IPS-NIHi7 (cell line): ENCODE results near the gene SPTBN5.

Experiments used
- DNase-seq: peaks from one replicate; pipeline ENCODE4 v3.0.0; 2012; ENCODE audit warnings: mixed read lengths; ENCODE audit errors: extremely low spot score

Gene SPTBN5

DNA sequence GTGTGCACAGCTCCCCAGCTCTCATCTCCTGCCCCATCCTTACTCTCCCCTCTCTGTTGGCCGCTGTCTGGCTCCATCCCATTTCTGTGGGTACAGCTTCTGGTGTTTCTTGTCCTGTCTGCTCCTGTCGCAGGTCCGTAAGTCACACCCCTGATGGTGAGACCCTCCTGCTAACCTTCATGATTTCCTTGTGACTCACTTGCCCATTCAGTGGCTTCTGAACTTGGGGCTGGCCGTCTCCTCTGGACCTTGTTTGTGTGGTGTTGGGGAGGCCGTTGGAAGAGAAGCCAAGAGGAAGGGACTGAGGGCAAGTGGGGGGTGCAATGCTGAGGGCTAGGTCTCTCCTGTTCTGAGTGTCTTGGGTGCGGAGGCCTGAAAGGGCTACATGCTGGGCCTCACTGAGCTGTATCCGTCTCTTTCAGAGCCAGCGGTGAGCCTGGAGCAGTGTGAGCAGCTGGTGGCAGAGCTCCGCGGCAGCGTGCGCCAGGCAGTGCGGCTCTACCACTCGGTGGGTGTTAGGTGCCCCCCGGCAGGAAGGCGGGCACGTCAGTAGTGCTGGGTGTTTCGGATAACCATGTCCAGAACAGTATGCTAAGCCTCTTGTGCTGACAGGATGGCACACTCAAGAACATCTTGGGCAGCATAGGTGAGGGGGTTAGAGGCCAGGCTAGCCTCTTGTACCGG lies 69.6 kb downstream of the SPTBN5 start:
- no peak for DNase-seq

DNA sequence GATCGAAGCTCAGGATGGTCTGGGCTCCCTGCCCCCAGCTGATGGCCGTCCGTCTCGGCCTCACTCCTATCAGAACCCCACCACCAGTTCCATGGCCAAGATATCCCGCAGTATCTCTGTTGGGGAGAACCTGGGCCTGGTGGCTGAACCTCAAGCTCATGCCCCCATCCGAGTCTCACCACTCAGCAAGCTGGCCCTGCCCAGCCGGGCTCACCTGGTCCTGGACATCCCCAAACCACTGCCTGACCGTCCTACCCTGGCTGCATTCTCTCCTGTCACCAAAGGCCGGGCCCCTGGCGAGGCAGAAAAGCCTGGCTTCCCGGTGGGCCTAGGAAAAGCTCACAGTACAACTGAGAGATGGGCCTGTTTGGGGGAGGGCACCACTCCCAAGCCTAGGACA lies 70.4 kb downstream of the SPTBN5 start:
- DNase-seq, result no peak

DNA sequence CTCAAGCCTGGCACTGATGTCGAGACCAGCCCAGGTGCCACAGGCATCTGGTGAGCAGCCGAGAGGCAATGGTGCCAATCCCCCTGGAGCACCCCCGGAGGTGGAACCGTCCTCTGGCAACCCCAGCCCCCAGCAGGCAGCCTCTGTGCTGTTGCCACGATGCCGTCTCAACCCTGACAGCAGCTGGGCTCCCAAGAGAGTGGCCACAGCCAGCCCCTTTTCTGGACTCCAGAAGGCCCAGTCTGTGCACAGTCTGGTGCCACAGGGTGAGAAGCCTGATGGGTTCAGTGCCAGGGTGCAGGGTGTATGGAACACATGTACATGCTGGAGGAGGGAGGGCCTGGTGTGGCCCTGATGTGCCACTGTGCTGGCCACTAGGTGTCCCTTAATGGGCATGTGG lies 70.9 kb downstream of the SPTBN5 start:
- no peak for DNase-seq

DNA sequence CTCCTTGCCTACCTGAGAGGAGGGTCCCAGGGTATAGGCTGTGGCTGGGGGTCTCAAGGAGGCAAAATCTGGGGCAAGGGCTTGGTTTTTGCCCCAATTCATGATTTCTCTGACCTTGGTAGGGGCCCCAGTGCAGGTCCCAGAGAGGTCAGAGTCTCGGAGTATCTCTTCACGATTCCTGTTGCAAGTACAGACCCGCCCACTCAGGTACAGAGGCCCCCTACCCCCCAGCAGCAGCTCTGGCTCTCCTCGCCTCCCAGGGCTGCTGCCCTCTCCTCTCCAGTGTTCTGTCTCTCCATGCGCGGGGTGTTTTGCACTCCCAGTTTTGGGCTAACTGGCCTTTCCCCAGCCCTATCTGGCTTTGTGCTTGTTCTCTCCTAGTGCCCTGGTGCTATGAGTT lies 71.4 kb downstream of the SPTBN5 start:
- DNase-seq, result no peak

DNA sequence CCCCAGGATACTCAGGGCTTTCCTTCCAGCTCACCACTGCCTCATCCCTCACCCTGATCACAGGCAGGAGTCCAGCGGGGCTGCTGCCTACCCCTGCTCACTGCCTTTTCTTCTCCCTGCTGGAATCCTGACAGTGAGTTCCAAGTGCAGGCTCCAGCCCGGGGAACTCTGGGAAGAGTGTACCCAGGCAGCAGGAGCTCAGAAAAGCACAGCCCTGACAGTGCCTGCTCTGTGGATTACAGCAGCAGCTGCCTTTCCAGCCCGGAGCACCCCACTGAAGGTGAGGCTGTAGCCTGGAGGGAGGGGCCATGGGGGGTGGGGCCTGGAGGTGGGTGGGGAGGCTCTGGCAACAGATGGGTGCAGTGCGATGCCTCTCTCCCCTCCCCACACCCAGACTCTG lies 72.0 kb downstream of the SPTBN5 start:
- no peak for DNase-seq

DNA sequence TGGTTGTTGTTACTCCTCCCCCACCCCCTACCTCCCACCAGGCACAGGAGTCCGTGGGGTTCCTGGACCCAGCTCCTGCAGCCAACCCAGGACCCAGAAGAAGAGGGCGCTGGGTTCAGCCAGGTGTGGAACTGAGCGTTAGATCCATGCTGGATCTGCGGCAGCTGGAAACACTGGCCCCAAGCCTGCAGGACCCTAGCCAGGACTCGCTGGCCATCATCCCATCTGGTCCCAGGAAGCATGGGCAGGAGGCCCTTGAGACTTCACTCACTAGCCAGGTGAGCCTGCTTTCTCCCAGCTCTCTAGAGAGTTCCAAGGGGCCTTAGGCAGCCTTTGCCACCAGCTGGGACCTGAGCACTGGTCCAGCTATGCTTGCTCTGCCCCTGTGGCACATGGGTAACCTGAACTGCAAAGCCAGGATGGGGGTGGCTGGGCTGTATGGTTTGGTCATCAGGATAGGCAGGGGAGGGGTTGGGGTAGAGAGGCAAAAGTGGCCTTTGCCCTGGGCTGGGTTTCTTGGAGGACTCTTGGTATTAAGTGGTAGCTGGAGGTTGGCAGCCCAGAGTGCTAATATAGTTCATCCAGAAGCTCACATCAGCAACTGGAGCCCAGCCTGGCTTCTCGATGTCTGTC lies 72.9 kb downstream of the SPTBN5 start:
- no peak for DNase-seq

DNA sequence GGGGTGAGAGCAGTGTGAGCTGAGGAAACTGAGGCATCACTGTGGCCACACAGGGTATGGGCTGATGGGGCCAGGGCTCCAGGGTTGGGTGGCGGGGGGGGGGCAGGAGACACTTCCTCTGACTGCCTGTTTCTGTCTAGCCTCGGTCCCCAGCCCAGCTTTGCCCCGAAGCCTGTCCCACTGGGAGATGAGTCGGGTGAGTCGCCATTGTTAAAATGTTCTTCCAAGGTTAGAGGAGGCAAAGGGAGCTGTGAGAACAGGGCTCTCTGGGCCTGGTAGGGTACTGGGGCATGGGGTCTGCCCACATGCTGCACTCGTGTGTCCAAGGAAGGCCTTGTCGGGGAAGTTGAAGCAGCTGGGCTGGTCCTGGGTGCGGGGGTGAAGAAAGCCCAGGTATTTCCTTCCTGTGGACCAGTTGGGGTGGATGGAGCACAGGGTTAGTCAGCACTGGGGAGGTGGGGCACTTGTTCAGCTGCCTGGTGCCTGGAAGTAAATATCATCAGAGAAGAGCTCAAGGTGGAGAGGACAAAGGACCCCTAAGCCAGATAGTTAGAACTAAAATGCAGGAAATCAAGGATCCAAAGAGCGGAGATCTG lies 74.3 kb downstream of the SPTBN5 start:
- DNase-seq, result no peak

DNA sequence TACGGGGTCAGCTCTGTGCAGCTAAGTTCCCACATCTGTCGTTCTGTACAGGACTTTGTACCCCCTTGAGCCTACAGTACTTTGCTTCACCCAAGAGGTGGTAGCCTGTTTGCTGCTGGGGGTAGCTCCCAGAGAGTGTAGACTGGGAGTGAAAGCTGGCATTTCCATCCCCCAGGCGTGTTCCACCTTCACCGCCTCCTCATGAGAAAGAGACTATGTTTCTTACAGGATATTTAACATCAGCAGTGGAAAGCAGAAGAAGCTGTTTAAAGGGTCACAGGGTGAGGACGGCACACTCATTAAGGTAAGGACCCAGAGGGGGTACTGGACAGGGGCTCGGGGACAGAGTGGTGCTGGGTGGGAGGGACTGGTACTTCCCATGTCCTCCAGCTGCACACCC lies 76.1 kb downstream of the SPTBN5 start:
- DNase-seq, result no peak

DNA sequence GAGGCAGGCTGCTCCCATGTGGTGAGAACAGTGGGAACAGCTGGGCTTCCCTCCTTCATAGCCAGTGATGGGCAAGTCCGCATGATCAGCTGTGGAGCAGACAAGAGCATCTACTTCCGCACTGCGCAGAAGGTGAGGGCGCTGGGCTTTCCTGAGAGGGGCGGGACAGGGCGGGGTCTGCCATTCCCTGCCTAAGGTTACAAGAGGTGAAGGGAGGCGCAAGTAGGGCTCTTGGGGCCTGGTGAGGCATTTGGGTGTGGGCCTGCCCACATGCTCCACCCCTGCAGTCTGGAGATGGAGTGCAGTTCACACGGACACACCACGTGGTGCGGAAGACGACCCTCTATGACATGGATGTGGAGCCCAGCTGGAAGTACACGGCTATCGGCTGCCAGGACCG lies 76.5 kb downstream of the SPTBN5 start:
- DNase-seq, result no peak

DNA sequence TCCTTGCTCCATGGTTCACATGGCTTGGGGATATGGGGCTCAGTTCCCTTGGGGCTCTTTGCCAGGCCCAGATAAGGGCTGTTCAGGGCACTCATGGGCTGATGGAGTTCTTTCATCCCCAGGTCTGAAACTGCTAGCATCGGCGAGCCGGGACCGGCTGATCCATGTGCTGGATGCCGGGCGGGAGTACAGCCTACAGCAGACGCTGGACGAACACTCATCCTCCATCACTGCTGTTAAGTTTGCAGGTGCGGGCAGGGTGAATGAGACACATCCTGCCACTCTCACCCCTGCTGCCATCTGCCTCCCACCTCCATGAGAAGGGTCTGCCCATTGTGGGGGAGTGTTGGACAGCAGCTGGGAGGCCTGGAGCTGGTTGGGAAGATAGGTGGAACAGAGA lies 77.1 kb downstream of the SPTBN5 start:
- no peak for DNase-seq

DNA sequence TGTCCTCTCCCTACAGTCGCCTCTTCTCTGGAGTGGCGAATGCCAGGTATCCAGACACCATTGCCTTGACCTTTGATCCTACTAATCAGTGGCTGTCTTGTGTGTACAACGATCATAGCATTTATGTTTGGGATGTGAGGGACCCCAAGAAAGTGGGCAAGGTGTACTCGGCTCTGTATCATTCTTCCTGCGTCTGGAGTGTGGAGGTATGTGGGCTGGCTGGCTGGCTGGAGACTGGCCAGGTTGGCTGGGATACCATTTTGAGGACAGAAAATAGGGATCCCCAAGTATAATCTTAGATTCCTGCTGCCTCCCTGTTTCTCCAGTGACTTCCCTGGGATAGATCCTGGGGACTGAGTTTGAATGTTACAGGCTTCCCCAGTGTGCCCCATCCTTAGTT lies 79.3 kb downstream of the SPTBN5 start:
- no peak for DNase-seq

DNA sequence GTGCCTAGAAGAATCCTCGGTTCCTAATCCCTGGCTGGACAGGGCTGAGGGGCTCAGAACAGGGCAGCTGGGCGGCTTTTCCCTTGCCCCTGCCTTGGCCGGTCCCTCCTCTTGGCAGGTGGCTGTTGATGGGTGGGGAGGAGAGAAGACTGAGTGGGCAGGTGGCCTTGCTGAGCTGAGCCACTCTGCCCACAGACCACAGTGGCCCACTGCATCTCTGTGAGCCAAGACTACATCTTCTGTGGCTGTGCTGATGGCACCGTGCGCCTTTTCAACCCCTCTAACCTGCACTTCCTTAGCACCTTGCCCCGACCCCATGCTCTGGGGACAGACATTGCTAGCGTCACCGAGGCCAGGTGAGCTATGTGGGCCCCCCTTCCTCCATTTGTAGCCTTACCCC lies 80.4 kb downstream of the SPTBN5 start:
- no peak for DNase-seq

DNA sequence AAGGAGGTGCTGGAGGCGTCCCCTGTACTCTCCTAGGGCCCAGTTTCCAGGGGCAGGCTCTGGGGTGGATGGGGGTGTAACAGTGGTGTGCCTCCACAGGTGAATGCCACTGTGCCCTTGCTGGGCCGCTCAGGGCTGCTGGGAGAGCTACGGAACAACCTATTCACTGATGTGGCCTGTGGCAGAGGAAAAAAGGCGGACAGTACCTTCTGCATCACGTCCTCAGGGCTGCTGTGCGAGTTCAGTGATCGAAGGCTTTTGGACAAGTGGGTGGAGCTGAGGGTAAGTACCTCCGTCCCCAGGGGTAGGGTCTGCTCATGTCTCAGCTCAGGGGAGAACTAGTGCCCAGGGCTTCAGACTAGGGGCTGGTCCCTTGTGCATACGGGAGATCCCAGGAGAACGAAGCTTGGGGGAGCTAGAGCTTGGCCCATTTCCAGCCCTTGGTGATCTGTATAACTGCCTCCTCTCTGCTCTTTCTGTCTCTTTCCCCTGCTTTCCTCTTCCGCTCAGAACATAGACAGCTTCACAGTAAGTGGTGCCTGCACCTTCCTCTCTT lies 81.0 kb downstream of the SPTBN5 start:
- no peak for DNase-seq

DNA sequence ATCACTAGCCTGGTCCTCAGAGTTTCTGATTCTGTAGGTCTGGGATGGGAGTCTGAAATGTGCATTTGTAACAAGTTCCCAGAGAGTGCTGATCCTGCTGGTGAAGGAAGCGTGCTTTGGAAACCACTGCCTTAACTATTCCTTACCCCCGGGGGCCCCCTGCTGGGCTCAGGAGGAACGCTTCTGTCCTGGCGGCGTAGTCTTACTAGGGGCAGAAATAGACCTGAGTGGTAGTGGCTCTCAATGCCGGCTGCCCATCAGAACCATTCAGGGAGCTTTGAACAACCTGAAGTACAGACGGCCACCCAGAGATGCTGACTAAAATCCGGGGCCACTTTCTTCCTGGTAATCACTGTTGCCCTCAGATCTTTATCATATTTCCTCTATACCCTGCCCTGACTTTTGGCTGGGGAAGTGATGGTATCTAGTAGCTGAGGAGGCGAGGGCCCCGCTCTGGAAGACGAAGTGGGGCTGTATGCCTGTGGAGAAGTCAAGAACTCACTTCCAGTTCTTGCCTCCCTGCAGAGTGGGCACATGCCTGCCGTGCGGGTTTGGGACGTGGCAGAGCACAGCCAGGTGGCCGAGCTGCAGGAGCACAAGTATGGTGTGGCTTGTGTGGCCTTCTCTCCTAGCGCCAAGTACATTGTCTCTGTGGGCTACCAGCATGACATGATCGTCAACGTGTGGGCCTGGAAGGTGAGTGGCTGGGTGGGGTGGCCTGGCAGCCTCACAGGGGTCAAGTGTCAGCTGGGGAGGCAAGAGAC lies 82.2 kb downstream of the SPTBN5 start:
- DNase-seq, result peak; percentile 94

DNA sequence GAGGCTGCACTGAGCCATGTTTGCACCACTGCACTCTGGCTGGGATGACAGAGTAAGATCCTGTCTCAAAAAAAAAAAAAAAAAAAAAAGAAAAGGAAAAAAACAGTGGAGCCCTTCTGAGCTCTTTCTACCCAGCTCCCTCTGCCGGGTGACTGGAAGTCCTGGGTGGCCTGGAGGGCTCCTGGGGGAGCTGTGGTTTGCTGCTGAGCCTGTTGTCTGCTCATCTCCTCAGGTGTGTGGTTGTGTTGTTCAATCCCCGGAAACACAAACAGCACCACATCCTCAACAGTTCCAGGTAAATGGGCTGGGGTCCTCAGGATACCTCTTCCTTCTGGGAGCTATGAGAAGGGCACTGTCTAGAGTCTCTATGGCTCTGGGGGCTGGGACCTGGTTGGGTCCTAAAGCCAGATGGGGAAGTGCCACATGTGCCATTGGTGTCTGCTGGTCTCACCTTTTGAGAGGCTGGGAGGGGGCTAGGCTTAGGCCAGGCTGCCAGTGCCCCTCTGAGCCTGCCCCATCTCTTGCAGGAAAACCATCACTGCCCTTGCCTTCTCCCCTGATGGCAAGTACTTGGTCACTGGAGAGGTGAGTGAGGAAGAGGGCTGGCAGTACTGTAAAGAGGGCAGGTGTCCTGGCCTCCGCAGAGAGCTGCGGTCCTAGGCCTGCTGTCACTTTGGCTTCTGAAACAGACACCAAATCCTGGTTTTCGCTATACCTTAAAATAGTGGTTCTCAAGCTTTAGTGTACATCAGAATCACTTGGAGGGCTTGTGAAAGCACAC lies 83.0 kb downstream of the SPTBN5 start:
- no peak for DNase-seq

DNA sequence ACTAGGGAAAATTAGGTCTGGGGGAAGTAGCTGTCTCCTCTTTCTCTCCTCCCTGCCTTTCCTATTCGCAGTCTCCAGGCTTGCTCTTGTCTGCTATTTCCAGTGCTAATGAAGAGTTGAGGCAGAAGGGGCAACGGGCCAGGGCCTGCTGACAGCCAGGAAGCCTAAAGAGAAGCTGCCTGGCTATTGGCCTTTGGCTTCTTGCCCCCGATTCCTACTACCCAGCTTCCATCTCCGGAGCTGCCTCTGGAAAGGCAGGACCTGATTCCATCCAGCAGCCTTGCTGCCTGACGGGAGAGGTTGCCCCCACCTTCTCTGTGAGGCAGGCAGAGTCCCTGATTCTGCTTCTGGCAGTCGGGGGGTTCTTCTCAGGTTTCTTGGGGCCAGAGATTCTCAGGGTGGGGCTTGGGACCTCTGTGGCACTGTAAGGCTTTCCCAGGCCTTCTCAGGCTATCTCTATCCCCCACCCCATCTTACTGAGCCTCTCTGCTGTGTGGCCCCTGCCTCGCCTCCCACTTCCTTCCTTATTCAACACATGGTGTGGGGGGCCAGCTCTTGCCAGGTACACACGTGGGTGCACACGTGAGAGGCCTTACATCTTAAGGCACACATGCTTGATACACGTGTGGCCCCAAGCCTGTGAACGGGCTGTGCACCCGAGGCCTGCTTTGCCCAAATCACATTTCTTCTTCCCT lies 84.2 kb downstream of the SPTBN5 start:
- no peak for DNase-seq

DNA sequence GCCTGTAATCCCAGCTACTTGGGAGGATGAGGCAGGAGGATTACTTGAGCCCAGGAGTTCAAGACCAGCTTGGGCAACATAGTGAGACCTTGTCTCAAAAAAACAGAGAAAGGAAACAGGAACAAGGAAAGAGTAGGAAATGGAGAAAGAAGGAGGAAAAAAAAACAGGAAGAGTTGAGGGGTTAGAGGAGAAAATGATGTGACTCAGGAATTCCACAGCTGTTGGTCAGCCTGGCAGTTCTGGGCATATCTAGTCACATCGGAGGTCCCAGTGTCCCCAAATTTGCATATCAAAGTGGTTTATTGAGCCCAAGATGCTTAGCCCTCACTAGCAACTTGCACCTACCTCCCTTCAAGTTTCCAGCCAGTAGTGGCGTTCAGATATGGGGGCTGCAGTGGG lies 84.7 kb downstream of the SPTBN5 start:
- no peak for DNase-seq

DNA sequence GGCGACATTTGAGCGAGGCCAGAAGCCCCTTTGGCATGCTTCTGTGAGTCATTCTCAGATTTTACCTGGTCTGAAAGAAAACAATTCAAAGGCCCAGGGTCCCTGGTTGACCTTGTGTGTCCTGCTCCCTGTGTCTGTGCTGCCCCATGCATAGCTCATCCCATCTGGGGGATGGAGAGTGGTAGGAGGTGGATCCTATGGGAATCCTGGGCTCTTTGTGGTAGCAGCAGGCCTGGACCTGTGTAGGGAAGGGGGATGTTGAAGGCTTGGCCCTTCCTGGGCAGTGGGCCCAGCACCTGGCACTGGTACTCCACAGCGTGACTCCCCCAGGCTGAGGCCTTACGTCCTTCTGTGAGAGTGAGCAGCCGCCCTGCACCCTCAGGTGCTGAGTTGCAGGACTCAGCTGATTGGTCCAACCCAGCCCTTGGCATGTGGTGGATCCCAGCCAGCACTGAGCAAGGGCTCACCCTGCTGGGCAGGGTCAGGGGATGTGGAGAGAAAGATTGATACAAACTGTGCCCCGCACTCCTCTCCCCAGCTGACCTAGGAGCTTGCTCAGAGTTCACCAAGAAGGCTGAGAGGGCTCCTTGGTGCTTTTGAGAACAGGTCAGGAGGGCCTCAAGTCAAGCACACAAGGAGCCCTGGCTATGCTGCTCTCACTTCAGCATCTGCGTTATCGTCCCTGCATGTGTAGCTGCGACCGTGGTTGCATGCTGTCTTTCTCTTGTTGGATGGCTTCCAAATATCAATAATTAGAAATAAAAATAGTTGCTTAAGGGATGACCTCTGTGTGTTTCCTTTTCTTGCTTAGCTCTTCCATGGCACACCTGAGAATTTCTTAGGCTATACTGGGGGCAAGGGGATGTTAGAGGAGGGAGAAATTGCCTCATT lies 87.3 kb downstream of the SPTBN5 start:
- DNase-seq, result peak; percentile 50

DNA sequence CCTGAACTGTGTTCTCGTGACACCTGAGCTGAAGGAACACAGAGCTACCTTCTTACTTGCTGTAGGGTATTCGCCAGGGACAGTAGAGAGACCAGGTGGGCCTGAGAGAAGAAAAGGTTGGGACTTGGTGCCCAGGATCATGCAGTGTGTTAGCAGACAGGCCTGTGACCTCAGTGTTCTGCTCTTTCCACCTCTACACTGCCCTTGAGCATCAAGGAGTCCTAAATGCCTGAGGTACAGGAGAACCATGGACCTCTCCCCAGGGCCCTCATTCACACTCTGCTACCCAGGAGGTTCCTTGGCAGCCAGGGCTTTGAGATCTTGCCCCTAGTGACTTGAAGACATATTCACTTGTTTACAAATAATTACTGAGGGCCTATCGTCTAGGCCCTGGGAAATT lies 88.1 kb downstream of the SPTBN5 start:
- no peak for DNase-seq
